Suprapubic skin (tissue), 3 donors: ENCODE measurements around the gene GNB4.

Source experiments
- POLR2A ChIP-seq, 2 donors: fragments of 450-650 bp; IDR thresholded peaks; one replicate each; pipeline ENCODE4 v1.6.1; 2017; ENCODE audit warnings: antibody characterized with exemption in 2 of 2, mild to moderate bottlenecking in 2 of 2, moderate library complexity in 2 of 2
- TF ChIP-seq, protein P1 (sequence below), 2 donors: fragments of 200-600 bp in 1 of 2; fragments of 450-650 bp in 1 of 2; sonication (generic) in 1 of 2; IDR thresholded peaks; one replicate each; pipeline ENCODE4 v1.5.1; 2016 to 2019; ENCODE audit warnings: antibody characterized with exemption in 2 of 2, mild to moderate bottlenecking in 1 of 2, moderate library complexity in 1 of 2

DNA sequence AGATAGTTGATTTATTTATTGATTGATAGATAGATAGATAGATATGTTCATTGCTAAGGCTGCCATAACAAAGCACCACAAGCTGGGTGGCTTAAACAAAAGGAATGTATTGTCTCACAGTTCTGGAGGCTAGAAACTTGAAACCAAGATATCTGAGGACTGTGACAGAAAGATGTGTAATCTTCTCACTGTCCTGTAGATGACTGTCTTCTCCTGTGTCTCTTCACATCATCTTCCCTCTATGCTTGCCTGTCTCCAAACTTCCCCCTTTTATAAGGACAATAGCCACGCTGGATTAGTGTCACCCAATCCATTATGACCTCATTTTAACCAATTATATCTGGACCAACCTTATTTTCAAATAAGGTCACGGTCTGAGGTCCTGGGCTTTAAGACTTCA, 40.9 kb downstream of the GNB4 start:
- TF ChIP-seq, protein P1, sequence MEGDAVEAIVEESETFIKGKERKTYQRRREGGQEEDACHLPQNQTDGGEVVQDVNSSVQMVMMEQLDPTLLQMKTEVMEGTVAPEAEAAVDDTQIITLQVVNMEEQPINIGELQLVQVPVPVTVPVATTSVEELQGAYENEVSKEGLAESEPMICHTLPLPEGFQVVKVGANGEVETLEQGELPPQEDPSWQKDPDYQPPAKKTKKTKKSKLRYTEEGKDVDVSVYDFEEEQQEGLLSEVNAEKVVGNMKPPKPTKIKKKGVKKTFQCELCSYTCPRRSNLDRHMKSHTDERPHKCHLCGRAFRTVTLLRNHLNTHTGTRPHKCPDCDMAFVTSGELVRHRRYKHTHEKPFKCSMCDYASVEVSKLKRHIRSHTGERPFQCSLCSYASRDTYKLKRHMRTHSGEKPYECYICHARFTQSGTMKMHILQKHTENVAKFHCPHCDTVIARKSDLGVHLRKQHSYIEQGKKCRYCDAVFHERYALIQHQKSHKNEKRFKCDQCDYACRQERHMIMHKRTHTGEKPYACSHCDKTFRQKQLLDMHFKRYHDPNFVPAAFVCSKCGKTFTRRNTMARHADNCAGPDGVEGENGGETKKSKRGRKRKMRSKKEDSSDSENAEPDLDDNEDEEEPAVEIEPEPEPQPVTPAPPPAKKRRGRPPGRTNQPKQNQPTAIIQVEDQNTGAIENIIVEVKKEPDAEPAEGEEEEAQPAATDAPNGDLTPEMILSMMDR (IDR thresholded peaks at IDR 0.05) = no peak
- TF ChIP-seq POLR2A (IDR thresholded peaks at IDR 0.05) = no peak
